ENCODE data around the gene MIPEP.

DNA sequence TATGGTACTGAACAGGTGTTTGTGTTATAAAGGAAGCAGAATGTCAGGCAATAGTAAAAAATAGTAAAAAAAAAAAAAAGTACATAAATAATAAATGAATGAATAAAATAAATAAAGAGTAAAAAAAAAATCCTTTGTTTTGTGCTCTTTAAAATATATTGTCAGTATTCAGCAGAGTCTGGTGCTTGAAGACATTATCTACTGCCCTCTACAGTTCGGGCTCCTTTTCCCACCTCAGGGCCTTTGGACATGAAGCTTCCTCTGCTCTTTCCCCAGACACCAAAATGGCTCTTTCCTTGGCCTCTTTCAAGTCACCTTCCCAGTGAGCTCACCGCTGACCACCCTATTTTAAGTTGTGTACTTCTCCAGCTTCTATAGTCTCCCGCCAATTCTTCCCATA is 181.5 kb downstream of the MIPEP start:
- TF ChIP-seq POLR2A (IDR thresholded peaks at IDR 0.05; ENCODE audit: low read length) (no peak), GATA1 (IDR thresholded peaks at IDR 0.05; ENCODE audit: low read depth, low read length) (no peak)

Data from erythroblast (primary cell).